Measurements from ENCODE around the gene CD164.
"Not testable (repeated sequence)": the region's sequence is repeated elsewhere in the genome, so short reads cannot be mapped to it uniquely, and the experiment has no call there.

The CD164 gene

GRCh38 chr6:109377717-109378116, 4.5 kb downstream of the CD164 start:
- DNase-seq (ENCODE audit: low read depth in 1 of 2, low spot score in 1 of 2) = no peak

- no peak for DNase-seq (ENCODE audit: low read depth in 1 of 2, low spot score in 1 of 2)
These were observed 7.9 kb downstream of the CD164 start for GRCh38 chr6:109374326-109374892.

- peak in 1 of 2 donors; percentile 44 for DNase-seq (ENCODE audit: low read depth in 1 of 2, low spot score in 1 of 2)
These were observed 8.5 kb downstream of the CD164 start for GRCh38 chr6:109373762-109374161.

DNA sequence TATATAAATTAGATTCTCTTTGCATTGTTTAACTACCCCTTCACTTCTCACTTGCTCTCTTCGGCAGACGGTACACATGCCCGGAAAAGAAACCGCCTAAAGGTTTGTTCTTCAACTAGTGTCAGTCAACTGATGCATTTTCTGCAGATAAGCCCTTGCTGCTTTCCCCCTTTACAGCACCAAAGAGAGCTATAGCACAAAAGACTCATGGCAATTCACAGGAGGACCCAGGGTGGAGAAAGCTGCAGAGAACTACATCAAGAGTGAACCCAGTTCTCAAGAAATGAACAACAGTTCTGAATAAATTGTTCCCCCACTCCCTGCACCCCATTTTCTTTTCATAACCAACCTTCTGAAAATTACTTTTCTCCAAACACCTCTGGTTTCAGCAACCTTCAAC, 8.9 kb downstream of the CD164 start:
- peak in 1 of 2 donors; percentile 4 for DNase-seq (ENCODE audit: low read depth in 1 of 2, low spot score in 1 of 2)

- no peak for DNase-seq (ENCODE audit: low read depth in 1 of 2, low spot score in 1 of 2)
These were observed 10.1 kb downstream of the CD164 start for GRCh38 chr6:109372130-109372529.

GRCh38 chr6:109370792-109371191, 11.5 kb downstream of the CD164 start:
- no peak for DNase-seq (ENCODE audit: low read depth in 1 of 2, low spot score in 1 of 2)

DNA sequence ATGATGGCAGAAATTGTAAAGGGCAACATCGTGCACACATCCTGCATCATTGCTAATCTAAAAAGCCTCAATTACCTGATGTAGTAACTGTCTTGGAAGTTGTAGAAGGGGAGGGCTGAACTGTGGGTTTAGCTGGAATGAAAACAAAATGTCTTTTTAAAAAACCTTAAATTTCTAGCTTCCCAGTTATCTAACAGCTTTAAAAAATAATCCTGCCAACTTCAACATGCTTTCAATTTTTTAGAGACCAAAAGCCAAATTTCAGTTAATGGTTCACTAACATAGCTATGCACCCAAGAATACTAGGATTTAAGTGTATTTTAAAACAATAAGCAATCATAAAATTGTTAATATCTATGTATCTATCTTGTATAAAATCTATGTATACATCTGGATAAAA, 11.9 kb downstream of the CD164 start:
- no peak for DNase-seq (ENCODE audit: low read depth in 1 of 2, low spot score in 1 of 2)

- DNase-seq (ENCODE audit: low read depth in 1 of 2, low spot score in 1 of 2) = no peak
These were observed 12.5 kb downstream of the CD164 start for GRCh38 chr6:109369728-109370127.

- DNase-seq (ENCODE audit: low read depth in 1 of 2, low spot score in 1 of 2) = not testable (repeated sequence)
These were observed 17.7 kb downstream of the CD164 start for GRCh38 chr6:109364382-109365078.

- DNase-seq (ENCODE audit: low read depth in 1 of 2, low spot score in 1 of 2) = no peak
These were observed 18.5 kb downstream of the CD164 start for GRCh38 chr6:109363753-109364152.

GRCh38 chr6:109362102-109362884, 20.0 kb downstream of the CD164 start:
- DNase-seq (ENCODE audit: low read depth in 1 of 2, low spot score in 1 of 2) = no peak

- DNase-seq (ENCODE audit: low read depth in 1 of 2, low spot score in 1 of 2) = no peak
These were observed 21.5 kb downstream of the CD164 start for GRCh38 chr6:109360791-109361190.

DNA sequence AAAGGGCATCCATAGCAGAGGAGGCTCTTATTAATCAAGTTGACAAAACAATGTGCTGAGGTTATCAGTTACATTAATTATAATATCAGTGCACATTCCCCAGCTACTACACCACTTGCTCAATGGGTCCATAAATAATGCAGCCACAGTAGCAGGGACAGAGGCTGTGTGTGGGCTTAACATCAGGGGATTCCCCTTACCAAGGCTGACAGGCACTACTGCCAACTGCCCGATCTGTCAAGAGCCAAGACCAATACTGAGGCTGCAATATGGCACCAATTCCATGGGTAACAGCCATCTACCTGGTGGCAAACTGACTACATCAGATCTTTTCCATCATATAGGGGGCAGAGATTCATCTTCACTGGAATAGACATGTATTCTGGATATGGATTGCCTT, 22.0 kb downstream of the CD164 start:
- no peak for DNase-seq (ENCODE audit: low read depth in 1 of 2, low spot score in 1 of 2)

DNA sequence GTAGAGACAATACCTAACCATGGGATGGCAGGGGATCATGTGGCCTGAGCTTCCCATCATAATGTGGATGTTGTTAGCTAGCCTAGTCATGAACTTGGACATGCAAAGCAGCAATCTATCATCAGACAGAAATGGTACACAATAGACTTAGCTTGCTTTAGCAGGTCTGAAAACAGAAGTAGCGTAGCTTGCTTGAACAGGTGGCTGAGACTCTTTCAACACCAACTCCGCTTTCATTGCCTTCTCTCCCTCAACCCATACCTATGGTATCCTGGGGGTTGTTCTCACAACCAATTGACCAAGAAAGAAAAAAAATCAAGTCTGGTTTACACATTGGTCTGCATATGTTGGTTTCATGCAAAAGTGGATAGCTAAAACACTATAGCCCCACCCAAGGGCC, 23.0 kb downstream of the CD164 start:
- DNase-seq (ENCODE audit: low read depth in 1 of 2, low spot score in 1 of 2) = no peak

DNA sequence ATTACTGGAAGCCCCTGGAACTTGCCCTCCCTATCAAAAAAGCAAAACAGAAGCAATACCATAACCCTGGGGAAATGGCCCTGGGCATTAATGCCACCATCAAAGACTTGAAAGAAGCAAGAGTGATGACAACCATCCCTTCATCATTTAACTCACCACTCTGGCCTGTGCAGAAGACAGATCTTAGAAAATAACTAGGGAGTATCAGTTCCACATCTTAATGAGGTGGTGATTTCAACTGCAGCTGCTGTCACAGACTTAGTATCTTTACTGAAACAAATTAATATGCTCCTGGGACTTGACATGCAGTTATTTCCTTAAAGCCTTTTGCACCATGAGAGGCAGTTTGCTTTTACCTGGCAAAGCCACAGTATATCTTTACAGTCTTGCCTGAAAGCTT, 24.1 kb downstream of the CD164 start:
- no peak for DNase-seq (ENCODE audit: low read depth in 1 of 2, low spot score in 1 of 2)

DNA sequence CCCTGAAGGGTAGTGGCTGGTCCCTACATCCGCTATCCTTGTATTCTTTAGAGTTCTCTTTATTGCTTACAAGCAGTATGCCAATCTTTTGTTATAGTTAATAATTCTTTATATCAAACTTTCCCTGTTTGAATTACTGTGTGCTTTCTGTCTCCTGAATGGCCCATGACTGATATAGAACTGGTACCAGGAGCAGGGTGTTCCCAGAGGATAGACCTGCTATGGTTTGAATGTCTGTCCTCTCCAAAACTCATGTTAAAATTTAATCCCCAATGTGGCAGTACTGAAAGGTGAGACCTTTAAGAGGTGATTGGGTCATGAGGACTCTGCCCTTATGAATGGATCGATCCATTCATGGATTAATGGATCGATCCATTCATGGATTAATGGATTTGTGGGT, 26.0 kb downstream of the CD164 start:
- no peak for DNase-seq (ENCODE audit: low read depth in 1 of 2, low spot score in 1 of 2)

DNA sequence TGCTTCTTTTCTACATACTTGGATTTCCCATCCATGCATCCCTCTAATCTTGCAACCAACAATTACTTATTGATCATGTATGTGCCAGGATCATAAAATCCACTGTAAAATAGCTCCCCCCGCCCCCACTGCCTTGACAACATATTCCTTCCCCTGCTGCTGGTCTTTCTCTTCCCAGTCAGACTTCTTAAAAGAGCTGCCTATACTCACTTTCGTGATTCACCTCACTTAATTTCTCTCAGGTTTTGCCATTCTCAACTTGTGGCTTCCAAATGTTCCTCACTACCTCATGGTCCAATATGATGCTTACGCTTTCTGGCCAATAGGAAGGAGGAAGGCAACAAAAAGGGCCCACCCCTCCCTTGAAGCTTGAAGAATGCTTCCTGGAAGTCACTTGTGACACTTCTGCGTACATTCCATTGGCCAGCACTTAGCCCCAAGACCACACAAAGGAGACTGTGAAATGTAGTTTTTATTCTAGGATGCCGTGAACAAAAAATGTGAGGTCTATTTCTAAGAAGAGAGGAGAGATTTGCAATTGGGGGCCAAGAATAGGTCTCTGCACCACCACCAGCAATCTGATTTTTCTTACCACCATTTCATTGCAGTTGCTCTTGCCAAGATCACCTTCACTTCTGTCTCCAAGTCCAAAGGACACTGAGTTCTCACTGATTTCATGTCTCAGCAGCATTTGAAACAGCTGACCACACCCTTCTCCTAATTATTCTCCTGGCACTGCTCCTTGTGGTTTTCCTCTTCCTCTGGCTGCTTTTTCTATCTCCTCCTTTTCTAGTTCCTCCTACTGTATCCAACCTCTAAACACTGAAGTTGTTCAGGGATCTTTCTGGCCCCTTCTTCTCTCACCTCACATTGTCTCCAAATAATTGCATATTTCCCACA, 30.8 kb downstream of the CD164 start:
- no peak for DNase-seq (ENCODE audit: low read depth in 1 of 2, low spot score in 1 of 2)

DNA sequence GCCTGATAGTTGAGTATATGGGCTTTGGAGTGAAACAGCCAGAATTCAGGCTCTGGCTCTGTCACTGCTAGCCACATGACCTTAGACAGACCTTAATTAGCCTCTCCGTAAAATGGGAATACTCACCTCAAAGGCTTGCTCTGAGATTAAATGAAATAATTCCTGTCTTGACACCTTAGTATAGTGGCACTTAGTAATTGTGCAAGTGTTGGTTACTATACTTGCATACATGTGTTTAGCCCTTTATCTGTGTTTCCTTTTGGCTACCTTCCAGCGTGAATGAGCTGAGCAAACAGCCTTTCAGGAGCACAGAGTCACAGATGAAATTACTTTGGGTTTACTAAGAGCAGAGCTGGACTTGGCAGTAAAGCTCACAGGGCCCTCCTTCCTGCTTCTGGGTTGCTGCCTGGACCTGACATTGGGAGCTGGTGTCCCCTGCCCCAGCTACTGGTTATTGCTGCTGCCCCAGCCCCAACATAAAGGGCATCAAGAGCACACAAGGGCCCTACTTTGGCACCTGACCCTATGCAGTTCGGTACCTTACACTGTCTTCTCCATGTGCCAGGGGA, 32.8 kb downstream of the CD164 start:
- DNase-seq (ENCODE audit: low read depth in 1 of 2, low spot score in 1 of 2) = no peak

- no peak for DNase-seq (ENCODE audit: low read depth in 1 of 2, low spot score in 1 of 2)
These were observed 34.0 kb downstream of the CD164 start for GRCh38 chr6:109348226-109348625.

GRCh38 chr6:109347779-109348178, 34.5 kb downstream of the CD164 start:
- DNase-seq (ENCODE audit: low read depth in 1 of 2, low spot score in 1 of 2) = no peak

DNA sequence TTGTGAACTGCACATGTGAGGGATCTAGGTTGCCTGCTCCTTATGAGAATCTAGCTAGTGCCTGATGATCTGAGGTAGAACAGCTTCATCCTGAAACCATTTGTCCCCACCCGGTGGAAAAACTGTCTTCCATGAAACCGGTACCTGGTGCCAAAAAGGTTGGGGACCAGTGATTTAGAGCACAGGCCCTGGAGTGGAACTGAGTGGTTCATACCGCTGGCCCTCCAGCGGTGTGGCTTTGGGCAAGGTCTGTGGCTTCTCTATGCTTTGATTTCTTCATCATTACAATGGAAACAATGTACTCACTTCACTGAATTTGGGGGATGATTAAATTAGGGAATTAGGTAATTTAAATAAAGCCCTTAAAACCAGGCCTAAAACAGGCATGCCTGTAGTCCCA, 36.3 kb downstream of the CD164 start:
- DNase-seq (ENCODE audit: low read depth in 1 of 2, low spot score in 1 of 2) = no peak

All from activated CD4-positive, alpha-beta T cell treated with anti-CD3 and anti-CD28 coated beads, Interleukin-2, amount 50 U/mL, for 24 hours (primary cell).